ENCODE data around the gene GPRASP1. TPM values are rescaled to one million over a fixed set of nuclear protein-coding genes. Genes with fewer than 3 reads are reported as not detected.
A peak's percentile ranks its signal among the peaks of the same experiment; 100 is the strongest.

The GPRASP1 gene
- total and polyA plus RNA-seq, 8 donors = 2.3 to 25.0 (median 20.5) TPM

DNA sequence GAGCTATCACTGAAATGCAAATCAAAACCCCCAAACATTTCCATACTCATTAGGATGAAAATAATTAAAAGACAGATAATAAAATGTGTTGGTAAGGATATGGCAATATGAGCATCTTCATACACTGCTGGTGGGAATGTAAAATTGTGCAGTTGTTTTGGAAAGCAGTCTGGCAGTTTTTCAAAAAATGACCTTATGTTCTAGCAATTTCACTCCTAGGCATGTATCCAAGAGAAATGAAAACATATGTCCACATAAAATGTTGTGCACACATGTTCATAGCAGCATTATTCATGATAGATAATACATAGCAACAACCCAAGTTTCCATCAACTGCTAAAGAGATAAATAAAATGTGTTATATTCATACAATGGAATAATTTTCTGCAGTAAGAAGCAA, 46.2 kb downstream of the GPRASP1 start:
- intact Hi-C loops (cut with DNase I) = no loop called here
- Histone ChIP-seq H3K4me1 (no peaks in the 10 kb centered on the region), H3K9me3 (no peaks in the 10 kb centered on the region), H3K27ac (no peak overlapping the region), H3K4me3 (no peak overlapping the region), H3K36me3 (no peaks in the 10 kb centered on the region), H3K27me3 (no peaks in the 10 kb centered on the region)
- ATAC-seq = no peak
- no peak for TF ChIP-seq CTCF (IDR thresholded peaks at IDR 0.05)
- DNase-seq = peak in 2 of 4 donors; percentile 48 to 53

Other genes with a start within 250 kb of the GPRASP1 start
- gene NXF2B, start 211.5 kb upstream of the GPRASP1 start, total RNA-seq = under 1 TPM in 1 of 2 donors, not detected in 1; 0.24 TPM
- gene NXF2B, start 211.5 kb upstream of the GPRASP1 start, polyA plus RNA-seq (ENCODE audit: insufficient read length in 6 of 6) = under 1 TPM in 5 of 6 donors, not detected in 1; 0.13 to 0.48 (median 0.31) TPM
- not detected for gene TCP11X2, start 179.7 kb upstream of the GPRASP1 start, total RNA-seq
- under 1 TPM in 5 of 6 donors, not detected in 1; 0.11 to 0.32 (median 0.26) TPM for gene TCP11X2, start 179.7 kb upstream of the GPRASP1 start, polyA plus RNA-seq (ENCODE audit: insufficient read length in 6 of 6)
- gene TMSB15A, start 134.7 kb upstream of the GPRASP1 start, total RNA-seq = 1 to 10 TPM; 2.1 to 4.1 TPM
- gene TMSB15A, start 134.7 kb upstream of the GPRASP1 start, polyA plus RNA-seq (ENCODE audit: insufficient read length in 6 of 6) = 10 to 100 TPM; 51.1 to 91.2 (median 70.3) TPM
- 10 to 100 TPM in 1 of 2 donors, 1 to 10 TPM in 1; 9.2 to 12.7 TPM for gene ARMCX5, start 52.0 kb upstream of the GPRASP1 start, total RNA-seq
- 10 to 100 TPM; 14.9 to 20.7 (median 17.7) TPM for gene ARMCX5, start 52.0 kb upstream of the GPRASP1 start, polyA plus RNA-seq (ENCODE audit: insufficient read length in 6 of 6)
- 10 to 100 TPM in 1 of 2 donors, 1 to 10 TPM in 1; 5.0 to 10.3 TPM for gene GPRASP2, start 61.0 kb downstream of the GPRASP1 start, total RNA-seq
- gene GPRASP2, start 61.0 kb downstream of the GPRASP1 start, polyA plus RNA-seq (ENCODE audit: insufficient read length in 6 of 6) = 10 to 100 TPM; 33.8 to 37.9 (median 34.6) TPM
- gene GPRASP3, start 69.3 kb downstream of the GPRASP1 start, total RNA-seq = 1 to 10 TPM; 4.5 to 5.6 TPM
- 10 to 100 TPM; 15.5 to 18.9 (median 17.6) TPM for gene GPRASP3, start 69.3 kb downstream of the GPRASP1 start, polyA plus RNA-seq (ENCODE audit: insufficient read length in 6 of 6)

Measured in left lung (tissue), 10 donors.